Hematopoietic multipotent progenitor cell (in vitro differentiated cells): ENCODE results near the gene PARS2. TPM values are rescaled to one million over a fixed set of nuclear protein-coding genes. Genes with fewer than 3 reads are reported as not detected.
A peak's percentile ranks its signal among the peaks of the same experiment; 100 is the strongest.

ENCODE experiments used
- DNase-seq, 3 donors: peaks; one replicate each; pipeline ENCODE4 v3.0.0-alpha.2; 2011 to 2015; ENCODE audit warnings: low read depth in 2 of 3, low spot score in 2 of 3
- total RNA-seq: library from RNA; depleted of rRNA; stranded (reverse); fragments of >200 nt; gene quantifications from one replicate; pipeline ENCODE4 v1.2.3, GENCODE V29; 2012

Gene PARS2
- total RNA-seq: 7.3 TPM

- peak; percentile 93 to 100 (median 99) for DNase-seq
These were observed at the start of gene PARS2 for GRCh38 chr1:54764133-54764921. Gene PARS2, minus strand, starts transcription at chr1:54764523. Its CDS starts 5,362 bp downstream, at chr1:54759161.

DNA sequence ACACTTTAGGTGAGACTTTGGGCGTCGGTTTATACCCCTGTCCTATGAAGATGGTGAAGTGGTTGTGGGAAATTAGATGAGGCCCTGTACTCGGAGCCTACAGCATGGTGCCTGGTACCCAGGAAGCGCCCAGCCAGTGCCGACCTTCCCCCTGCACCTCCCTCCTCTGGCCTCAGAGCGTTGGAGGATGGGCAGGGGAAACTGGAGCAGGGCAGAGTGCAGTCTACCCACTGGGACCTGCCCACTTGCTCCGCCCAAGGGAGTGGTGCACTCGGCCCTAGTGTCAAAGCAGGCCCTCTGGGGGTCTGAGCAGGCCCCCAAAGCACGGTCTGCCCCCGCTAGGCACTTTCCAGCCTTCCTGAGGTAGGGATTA lies 49.8 kb upstream of the PARS2 start:
- no peak for DNase-seq

DNA sequence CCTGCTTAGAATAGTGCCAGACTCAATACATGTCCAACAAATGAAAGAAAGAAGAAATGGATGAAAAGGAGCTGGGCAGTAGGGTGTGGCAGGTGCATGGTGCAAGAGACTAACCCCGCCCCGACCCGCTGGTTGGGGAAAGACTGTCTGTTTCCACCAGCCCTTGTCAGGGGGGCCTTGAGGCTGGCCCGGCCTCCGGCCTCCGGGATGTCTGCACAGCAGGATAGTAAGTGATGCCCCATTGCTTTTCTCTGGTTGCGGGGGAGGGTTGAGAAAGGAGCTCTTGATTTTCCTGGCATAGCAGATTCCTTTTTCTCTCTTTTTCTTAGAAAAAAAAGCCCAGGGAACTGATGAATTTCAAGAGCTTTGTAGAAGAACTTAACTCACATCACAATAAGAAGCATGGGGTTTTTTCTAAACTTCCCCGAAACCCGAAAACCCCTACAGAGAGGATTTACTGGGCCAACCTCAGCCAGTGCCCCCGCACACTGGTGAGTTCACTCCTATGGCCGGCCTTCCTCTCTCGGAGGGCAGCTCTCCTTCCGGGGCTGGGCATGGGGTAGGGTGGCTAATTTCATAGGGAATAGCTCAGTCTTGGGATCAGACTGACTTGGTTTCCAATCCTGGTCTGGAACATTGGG lies 49.3 kb upstream of the PARS2 start:
- DNase-seq: no peak

DNA sequence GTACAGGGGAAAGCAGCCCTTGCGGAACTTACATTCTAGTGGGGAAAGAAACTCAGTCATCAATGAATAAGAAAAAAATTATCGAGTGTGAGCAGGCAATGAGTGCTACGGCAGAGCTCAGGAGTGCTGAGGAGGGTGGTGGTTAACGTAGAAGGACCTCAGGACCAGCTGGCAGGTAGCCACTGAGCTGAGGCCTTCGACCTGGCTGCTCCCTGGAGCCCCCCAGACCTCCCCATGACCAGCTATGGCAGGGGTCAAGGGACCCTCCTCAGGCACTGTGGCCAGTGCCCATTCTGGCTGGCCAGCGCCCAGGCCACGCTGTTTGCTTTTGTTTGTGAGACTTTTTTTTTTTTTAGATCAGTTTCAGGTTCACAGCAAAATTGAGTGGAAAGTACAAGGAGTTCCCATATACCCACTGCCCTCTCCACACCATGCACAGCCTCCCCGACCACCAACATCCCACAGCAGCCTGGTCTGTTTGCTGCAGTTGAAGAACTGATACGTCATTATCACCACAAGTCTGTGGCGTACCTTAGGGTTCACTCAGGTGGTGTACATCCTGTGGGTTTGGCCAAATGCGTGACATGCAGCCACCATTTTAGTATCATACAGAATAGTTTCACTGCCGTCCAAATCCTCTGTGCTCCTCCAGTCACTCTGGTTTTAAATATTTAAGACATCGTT lies 48.6 kb upstream of the PARS2 start:
- no peak for DNase-seq

DNA sequence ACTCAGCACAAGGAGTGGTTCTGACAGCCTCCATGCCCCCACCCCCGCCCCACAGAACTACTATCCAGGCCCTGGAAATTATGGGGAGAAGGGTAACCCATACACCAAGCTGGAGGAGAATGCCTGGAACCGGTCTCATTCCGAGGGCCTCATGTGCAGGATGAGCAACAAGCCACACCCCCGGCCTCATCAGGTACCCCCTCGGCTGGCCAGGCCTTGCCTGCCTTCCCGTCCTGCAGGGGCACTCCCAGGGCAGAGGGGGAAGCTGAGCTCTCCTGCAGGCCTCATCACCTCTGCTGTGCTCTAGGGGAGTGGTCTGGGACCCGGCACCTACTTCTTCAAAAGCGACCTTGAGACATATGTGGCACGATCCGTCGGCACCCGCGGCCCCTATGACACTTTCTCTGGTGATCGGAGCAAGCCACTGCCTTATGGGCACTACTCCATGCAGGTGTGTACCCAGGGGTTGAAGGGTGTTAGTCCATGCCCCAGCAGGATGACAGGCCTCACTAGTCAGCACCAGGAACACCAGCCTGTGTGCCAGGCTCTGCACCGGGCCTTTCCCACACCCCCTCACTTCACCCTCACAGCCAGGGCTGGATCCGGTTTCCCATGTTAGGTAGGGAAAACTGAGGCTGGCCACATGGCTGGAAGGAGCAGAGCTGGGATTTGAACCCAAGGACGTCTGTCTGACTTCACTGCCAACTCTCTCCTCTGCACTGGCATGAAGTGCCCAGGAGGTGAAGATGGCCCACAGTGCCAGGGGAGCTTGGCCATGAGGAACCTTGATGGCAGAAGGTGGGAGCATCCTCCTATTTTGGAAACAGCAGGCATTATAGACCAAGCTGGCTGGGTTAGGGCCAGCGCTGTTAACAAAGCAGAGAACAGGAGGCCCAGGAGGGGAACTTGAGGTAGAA lies 47.7 kb upstream of the PARS2 start:
- no peak for DNase-seq

DNA sequence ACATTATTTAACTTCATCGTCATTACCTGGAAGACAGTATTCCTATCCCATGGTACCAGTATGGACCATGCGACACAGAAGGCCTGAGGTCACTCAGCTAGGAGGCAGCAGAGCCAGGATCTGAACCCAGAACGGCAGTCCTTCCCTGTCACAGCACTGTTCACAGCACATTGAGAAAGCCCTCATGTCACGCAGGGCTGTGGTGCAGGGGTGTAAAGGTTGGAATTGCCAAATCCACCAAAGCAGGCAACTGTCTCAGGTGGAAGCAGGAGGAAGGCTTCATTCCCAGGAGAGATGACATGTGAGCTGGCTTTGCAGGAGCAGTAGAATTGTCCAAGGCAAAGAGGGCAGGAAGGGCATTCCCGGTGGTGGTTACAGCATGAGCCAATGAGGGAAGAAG lies 46.7 kb upstream of the PARS2 start:
- no peak for DNase-seq

DNA sequence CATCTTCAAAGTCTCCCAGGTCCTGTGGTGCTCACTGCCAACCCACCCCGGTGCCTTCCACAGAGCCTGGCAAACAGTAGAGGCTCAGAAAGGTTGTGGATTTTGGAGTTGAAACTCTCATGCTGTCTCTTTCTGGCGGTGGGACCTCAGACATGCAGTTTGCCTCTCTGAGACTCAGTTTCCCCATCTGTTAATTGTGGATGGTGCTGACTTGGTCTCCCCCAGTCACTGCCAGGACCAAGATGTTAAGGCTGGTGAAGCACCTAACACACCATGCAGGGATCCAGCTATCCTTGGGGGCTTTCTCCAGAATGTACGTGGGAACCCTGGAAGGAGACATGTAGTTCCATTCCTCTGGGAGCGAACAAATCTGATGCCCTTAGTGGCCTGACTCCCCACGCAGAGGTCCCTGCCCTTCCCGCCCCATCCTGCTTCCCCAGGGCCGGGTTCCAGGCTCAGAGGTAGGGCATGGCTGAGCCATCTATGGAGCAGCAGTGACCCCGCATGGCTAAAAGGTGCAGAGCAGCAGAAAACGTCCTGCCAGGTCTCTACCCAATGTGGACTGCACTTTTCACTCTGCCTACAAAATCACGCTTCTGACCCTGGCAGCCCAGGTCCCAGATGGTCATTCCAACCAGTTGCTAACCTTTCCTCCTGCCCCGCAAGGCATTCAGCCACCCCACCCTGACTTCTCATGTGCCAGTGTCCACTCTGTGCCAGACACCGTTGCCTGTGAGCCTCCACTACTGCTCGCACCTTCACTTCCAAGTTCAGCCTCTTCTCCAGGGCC lies 46.0 kb upstream of the PARS2 start:
- peak; percentile 28 to 70 (median 51) for DNase-seq

DNA sequence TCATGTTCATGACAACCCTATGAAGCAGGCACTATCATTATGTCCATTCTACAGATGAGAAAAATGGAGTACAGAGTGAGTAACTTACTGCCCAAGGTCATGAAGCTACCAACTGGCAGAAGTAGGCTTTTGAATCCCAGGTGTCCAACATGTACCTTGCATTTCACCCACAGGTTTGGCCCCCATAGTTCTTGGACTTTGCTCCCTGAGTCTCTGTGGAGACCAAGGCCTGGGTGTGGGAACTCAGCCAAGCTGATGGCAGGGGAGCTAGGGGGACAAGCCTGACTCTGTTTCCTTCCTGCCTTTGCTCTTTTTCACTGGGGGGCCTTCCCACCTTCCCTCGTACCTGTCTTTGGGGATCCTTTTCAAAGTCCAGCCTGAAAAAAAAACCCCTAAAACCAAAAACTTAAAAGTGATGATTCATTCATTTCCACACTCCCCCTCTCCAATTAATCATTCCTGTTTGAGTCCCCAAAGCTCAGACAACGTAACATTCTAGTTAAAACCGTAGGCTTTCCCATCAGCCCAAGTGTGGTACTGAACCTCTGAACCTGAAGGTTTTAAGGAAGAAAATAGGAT lies 45.3 kb upstream of the PARS2 start:
- DNase-seq: no peak

DNA sequence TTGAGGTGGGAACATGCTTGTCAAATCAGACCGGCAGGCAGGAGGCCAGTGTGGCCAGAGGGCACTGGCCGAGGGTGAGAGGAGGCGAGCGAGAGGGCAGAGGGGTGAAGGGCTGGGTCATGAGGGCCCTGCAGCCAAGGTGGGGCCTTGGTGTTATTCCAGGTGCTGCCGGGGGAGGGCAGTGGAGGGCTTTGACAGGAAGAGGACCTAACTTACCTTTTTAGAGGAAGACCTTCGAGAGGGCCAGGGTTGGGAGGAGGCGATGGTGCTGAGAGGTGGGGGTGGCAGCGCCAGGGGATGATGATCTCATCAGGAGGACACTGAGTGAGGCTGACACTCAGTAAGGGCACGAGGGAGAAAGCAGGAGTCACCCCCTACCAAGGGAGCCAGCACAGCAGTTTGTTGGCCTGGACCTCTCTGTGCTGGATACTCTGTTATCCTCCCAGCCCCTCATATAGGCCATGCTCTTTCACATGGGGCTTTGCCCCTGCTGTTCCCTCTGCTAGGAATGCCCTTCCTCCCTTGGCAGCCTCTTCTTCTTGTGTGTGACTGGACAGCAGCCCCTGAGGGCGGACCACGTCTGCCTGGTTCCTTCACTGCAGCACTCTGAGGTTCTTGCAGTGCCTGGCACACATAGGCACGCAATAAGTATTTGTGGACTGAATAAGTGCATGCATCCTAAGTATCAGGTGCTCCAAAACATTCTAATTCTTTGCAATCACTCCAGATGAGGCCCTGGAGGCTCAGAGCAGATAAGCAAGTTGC lies 44.3 kb upstream of the PARS2 start:
- no peak for DNase-seq

- DNase-seq: no peak
These were observed 43.4 kb upstream of the PARS2 start for GRCh38 chr1:54807756-54808155.

DNA sequence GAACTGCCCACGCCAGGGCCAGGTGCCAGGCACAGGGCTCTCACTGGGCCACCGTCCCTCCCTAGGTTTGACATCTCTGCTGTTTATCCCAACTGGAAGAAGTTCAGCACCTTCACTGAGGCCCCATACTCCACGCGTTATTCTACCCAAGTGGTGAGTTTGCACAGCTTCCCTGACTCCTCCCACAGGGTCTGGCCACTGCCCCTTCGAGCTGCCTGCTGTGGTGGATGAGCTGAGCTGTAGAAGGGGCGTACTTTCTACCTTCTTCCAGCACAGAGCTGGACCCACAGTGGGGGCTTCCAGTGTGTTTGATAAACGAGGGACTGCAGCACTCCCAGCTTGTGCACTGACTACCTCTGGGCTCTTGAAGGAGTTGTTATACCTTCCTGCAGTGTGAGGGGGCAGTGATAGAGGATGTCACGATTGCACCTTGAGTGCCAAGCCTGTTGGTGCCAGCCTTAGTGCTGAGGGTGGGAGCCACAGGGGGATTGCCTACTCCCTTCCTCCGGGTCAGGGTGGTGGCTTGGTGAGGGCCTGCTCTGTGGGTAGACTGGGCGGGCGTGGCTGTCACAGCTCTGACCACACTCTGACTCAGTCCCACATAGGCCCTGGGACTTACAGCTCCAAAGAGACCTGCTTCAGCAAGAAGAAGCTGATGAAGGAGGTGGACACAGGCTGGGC lies 42.7 kb upstream of the PARS2 start:
- no peak for DNase-seq

DNA sequence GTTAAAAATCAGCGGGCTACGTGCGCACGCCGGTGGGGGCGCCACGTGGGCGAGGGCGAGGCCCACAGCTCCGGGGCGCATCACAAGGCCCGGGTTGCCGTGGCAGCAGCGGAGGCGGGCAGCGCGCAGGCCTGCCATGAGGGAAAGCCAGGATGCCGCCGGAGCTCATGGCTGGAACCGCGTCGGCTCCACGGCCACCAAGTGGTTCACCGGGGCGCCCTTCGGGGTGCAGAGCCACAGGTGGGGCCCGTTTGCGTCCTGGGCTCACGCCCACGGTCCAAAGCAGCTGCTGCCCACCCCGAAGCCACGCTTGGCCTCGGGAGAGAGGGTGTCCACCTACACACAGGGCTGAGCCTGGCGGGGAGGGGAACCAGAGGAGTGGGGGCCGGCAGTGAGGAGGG lies 41.7 kb upstream of the PARS2 start:
- DNase-seq: no peak

GRCh38 chr1:54805466-54805865 lies 41.1 kb upstream of the PARS2 start:
- no peak for DNase-seq

GRCh38 chr1:54804471-54805132 lies 40.3 kb upstream of the PARS2 start:
- no peak for DNase-seq

- no peak for DNase-seq
These were observed 39.6 kb upstream of the PARS2 start for GRCh38 chr1:54803761-54804470.

DNA sequence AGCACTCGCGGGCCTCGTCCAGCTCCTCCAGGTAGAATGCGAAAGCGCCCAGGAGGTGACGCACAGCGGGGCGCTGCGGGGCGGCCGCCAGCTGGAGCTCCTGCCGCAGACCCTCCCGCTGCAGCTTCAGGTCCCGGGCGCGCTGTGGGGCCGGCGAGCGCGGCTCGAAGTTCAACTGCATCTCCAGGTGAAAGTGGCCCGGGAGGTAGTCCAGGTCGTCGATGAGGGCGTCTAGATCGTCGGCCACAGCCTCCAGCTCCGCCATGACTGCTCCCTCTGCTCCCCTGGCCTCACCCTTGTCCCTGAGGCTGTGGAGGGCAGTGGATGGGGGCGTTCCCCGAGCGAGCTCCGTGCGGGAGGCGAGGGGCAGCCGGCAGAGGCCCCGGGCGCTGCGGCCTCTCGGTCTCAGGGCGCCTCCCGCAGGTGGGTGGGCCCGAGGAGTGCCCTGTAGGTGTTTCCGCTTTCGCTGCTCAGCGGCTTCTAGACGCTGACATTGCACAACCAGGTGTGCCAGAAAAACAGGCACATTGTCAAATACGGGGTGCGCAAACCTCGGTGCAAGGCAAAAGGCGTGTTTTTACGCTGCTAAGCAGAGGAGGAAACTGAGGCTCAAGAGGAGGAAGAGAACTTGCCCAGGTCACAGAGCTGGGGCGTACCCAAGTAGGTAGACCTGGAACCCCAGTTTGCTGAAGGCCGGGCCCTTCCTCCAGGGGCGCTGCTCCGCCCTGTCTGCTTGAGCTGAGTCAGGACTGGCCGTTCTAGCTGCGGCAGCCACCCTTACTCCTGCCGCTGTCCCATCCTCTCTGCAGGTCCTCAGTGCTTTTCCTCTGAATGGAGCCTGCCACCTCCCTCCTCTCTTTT lies 36.8 kb upstream of the PARS2 start, which contains the start of gene TTC22:
TTC22 (minus strand) TSS at position 425 of the 861 bp plus-strand sequence; CDS start at position 265, 160 bp downstream.
- DNase-seq: peak; percentile 48 to 76 (median 69)
